HG02981 (cell line): ENCODE results near the gene FUT2.

Experiments used
- ATAC-seq: cut with Tn5 transposase; IDR thresholded peaks from one replicate; pipeline ENCODE4 v1.9.1; 2021; ENCODE audit warnings: mild to moderate bottlenecking, moderate library complexity; ENCODE audit not compliant: unreplicated experiment

The FUT2 gene

GRCh38 chr19:48724796-48725753, 29.3 kb downstream of the FUT2 start:
- no peak for ATAC-seq

GRCh38 chr19:48726556-48726955, 30.8 kb downstream of the FUT2 start:
- no peak for ATAC-seq

- no peak for ATAC-seq
Observed at GRCh38 chr19:48728911-48729664, 33.3 kb downstream of the FUT2 start.

GRCh38 chr19:48731452-48731851, 35.7 kb downstream of the FUT2 start:
- ATAC-seq = no peak

- no peak for ATAC-seq
Observed at GRCh38 chr19:48734625-48735024, 38.9 kb downstream of the FUT2 start.

- ATAC-seq = no peak
Observed at GRCh38 chr19:48735031-48735615, 39.4 kb downstream of the FUT2 start.

- no peak for ATAC-seq
Observed at GRCh38 chr19:48737360-48737998, 41.7 kb downstream of the FUT2 start.

GRCh38 chr19:48738557-48739403, 43.0 kb downstream of the FUT2 start:
- peak; percentile 71 for ATAC-seq

GRCh38 chr19:48739404-48740163, 43.8 kb downstream of the FUT2 start:
- ATAC-seq = no peak

- ATAC-seq = no peak
Observed at GRCh38 chr19:48740164-48740972, 44.6 kb downstream of the FUT2 start, which contains the start of gene RASIP1. Gene RASIP1, minus strand, starts transcription at chr19:48740610. Its CDS starts 328 bp downstream, at chr19:48740282.

- no peak for ATAC-seq
Observed at GRCh38 chr19:48741129-48741999, 45.6 kb downstream of the FUT2 start.

GRCh38 chr19:48742096-48742495, 46.3 kb downstream of the FUT2 start:
- ATAC-seq = no peak

- no peak for ATAC-seq
Observed at GRCh38 chr19:48745208-48745995, 49.6 kb downstream of the FUT2 start.

- ATAC-seq = no peak
Observed at GRCh38 chr19:48746110-48746509, 50.3 kb downstream of the FUT2 start.

- ATAC-seq = no peak
Observed at GRCh38 chr19:48746738-48747575, 51.2 kb downstream of the FUT2 start, which contains the start of gene IZUMO1. Gene IZUMO1, minus strand, starts transcription at chr19:48746909. Its CDS starts 1,050 bp downstream, at chr19:48745859.
